GM10847 (cell line): Measurements from ENCODE around the gene FAM193A.

Source experiments
- POLR2A ChIP-seq: IDR thresholded peaks from 2 replicates; pipeline ENCODE4 v1.6.1; 2011; ENCODE audit not compliant: insufficient read length; ENCODE audit errors: extremely low read depth

FAM193A gene

DNA sequence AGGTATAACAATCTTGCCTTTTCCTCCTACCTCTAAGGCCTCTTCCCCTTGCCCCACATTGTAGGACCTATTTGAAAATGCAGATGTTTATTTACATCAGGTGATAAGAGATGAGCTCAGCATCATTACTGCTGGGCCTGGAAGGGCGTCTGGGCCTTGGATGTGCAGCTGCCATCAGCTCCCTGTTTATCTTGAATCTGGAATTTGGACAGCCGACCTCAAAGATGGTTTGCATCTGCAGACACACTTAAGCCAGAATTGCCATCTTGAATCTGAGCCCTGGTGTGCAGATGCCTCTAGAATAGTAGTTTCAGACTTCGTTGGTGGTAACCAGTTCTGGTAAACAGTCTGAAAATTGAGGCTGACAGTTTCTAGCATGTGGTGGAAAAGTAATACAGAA is 59.0 kb downstream of the FAM193A start:
- no peak for TF ChIP-seq POLR2A

GRCh38 chr4:2595952-2596552 is 59.6 kb downstream of the FAM193A start:
- no peak for TF ChIP-seq POLR2A

DNA sequence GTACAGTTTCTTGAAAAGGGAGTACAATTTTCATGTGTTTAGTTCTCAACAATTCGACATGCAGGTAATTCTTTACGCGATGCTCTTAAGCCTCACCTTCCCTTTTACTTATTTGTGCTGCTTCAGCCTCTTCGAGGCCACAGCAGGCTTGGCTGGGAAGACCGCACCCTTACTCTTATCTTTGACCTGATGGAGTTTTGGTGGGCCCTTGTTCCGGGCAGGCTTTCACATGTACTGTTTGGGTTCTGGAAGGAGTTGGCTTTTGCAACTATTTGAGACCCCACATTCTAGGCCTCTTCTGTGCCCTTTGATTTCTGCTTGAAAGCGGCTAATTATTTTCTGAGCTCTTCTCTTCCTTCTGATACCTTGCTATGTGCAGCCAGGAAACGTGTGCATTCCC is 60.2 kb downstream of the FAM193A start:
- no peak for TF ChIP-seq POLR2A

DNA sequence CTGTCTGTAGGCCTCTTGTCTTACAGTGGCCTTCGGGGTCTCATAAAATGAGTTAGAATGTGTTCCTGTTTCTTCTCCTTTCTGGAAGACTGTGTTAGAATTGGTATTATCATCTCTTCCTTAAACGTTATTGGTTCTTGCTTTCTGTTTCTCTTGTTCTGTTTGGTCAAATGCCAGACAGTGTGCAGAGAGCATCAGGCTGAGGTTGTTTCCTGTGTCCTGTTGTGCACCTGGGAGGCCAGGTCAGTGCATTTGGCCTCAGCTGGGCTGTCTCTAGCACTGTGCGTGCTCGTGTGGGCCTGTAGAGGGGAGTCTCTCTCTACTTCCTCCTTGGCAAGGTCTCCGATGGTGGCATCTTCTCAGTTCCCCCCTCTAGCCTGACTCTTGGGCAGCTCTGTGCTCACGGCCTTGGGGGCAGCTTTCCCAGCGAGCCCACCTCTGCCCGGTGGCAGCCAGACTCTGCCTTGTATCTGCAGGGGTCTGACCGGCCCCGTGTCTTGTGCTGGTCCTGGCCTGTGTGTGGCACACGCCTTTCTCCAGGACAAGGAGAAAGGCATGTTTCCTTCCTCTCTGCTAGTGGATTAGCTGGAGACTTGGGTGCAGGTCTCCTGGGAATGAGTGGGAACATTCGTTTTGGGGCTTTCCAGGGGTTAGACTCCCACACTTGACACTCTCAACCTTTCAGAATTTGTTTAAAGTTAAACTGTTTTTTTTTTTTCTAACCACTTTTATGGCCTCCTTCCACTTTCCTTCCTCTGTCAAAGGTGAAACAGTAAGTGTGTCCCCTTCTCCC is 62.3 kb downstream of the FAM193A start:
- TF ChIP-seq POLR2A, result no peak

- no peak for TF ChIP-seq POLR2A
These were observed 62.8 kb downstream of the FAM193A start for GRCh38 chr4:2599304-2599654.

- no peak for TF ChIP-seq POLR2A
These were observed 64.4 kb downstream of the FAM193A start for GRCh38 chr4:2600878-2601277.

- TF ChIP-seq POLR2A, result no peak
These were observed 68.2 kb downstream of the FAM193A start for GRCh38 chr4:2604614-2605013.

- TF ChIP-seq POLR2A, result no peak
These were observed 70.6 kb downstream of the FAM193A start for GRCh38 chr4:2606960-2607506.

- no peak for TF ChIP-seq POLR2A
These were observed 71.4 kb downstream of the FAM193A start for GRCh38 chr4:2607822-2608221.

DNA sequence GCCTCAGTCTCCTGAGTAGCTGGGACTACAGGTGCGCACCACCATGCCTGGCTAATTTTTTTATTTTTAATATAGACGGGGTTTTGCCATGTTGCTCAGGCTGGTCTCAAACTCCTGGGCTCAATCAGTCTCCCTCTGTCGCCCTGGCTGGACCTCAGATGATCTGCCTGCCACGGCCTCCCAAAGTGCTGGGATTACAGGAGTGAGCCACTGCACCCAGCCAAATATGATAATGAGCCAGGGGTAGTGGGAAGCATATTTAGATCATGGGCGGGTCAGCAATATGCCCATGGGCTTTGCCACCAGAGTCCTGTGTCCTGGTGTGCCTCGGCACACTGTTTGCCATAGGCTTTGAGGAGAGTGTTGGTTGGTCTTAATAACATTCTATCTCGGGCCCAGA is 71.8 kb downstream of the FAM193A start:
- TF ChIP-seq POLR2A, result no peak

- no peak for TF ChIP-seq POLR2A
These were observed 79.4 kb downstream of the FAM193A start for GRCh38 chr4:2615821-2616220.

GRCh38 chr4:2617955-2618354 is 81.5 kb downstream of the FAM193A start:
- TF ChIP-seq POLR2A, result no peak

GRCh38 chr4:2619459-2619858 is 83.0 kb downstream of the FAM193A start:
- no peak for TF ChIP-seq POLR2A

- TF ChIP-seq POLR2A, result no peak
These were observed 85.0 kb downstream of the FAM193A start for GRCh38 chr4:2621419-2621818.

GRCh38 chr4:2623442-2623841 is 87.0 kb downstream of the FAM193A start:
- TF ChIP-seq POLR2A, result no peak

GRCh38 chr4:2624782-2625530 is 88.5 kb downstream of the FAM193A start:
- no peak for TF ChIP-seq POLR2A
